ENCODE data around the gene ANKUB1.

The ANKUB1 gene

DNA sequence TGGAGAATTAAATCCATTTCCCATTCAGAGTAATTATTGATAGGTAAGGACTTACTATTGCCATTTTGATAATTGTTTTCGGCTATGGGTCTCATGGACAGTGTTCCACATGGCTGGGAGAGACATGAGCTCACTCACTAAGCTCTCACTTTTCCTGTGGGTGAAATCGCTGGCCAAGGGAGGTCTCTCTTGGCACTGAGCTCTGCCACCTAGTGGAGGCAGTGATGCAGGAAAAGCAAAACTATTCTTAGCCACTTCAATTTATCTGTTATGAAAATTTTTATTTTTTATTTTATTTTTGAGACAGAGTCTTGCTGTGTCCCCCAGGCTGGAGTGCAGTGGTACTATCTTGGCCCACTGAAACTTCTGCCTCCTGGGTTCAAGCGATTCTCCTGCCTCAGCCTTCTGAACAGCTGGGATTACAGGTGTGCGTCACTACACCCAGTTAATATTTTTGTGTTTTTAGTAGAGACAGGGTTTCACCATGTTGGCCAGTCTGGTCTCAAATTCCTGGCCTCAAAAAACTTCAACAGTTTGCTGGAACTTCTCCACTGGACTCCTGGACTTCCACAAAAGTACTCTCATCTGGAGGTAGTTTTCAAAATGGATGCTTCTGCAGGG is 16.0 kb upstream of the ANKUB1 start:
- peak overlapping the region; percentile 50 for H2AFZ ChIP-seq (ENCODE audit: low read depth)
- no peak overlapping the region for H3K4me3 ChIP-seq (IDR thresholded peaks at IDR 0.05; ENCODE audit: insufficient read depth, low read depth, low read length)
- H4K20me1 ChIP-seq (ENCODE audit: insufficient read depth), result no peaks in the 10 kb centered on the region
- peak overlapping the region; percentile 12 for H3K4me2 ChIP-seq
- no peak overlapping the region for H3K9ac ChIP-seq
- no peaks in the 10 kb centered on the region for H3K36me3 ChIP-seq (ENCODE audit: insufficient read depth)
- no peaks in the 10 kb centered on the region for H3K27me3 ChIP-seq (ENCODE audit: insufficient read depth, low read depth)
- no peak overlapping the region for H3K27ac ChIP-seq
- TF ChIP-seq, protein P1, sequence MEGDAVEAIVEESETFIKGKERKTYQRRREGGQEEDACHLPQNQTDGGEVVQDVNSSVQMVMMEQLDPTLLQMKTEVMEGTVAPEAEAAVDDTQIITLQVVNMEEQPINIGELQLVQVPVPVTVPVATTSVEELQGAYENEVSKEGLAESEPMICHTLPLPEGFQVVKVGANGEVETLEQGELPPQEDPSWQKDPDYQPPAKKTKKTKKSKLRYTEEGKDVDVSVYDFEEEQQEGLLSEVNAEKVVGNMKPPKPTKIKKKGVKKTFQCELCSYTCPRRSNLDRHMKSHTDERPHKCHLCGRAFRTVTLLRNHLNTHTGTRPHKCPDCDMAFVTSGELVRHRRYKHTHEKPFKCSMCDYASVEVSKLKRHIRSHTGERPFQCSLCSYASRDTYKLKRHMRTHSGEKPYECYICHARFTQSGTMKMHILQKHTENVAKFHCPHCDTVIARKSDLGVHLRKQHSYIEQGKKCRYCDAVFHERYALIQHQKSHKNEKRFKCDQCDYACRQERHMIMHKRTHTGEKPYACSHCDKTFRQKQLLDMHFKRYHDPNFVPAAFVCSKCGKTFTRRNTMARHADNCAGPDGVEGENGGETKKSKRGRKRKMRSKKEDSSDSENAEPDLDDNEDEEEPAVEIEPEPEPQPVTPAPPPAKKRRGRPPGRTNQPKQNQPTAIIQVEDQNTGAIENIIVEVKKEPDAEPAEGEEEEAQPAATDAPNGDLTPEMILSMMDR (conservative IDR thresholded peaks at IDR 0.05; ENCODE audit: low read depth, low read length), result peak; percentile 94
- H3K79me2 ChIP-seq (ENCODE audit: insufficient read depth, low read depth), result peaks cover 2% of the 10 kb centered on the region; the same call in 1 of the 2 replicates
- H3K4me1 ChIP-seq (ENCODE audit: low read depth, poor library complexity, severe bottlenecking), result peaks cover 40% of the 10 kb centered on the region

DNA sequence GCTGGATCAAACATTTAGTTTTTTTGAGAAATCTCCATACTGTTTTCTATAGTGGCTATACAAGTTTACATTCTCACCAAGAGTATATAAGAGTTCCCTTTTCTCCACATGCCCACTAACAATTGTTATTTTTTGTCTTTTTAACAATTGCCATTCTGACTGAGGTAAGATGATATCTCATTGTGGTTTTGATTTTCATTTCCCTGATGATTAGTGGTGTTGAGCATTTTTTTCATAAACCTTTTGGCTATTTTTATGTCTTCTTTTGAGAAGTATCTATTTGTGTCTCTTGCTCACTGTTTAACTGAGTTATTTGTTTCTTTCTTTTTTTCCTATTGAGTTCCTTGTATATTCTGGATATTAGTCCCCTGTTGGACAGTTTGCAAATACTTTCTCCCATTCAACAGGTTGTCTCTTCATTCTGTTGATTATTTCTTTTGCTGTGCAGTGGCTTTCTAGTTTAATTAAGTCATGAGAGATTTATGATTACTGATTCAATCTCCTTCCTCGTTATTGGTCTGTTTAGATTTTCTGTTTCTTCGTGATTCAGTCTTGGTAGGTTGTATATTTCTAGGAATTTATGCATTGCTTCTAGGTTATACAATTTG is 13.9 kb upstream of the ANKUB1 start:
- H3K4me2 ChIP-seq, result peak overlapping the region; percentile 18; the same call in 1 of the 2 replicates
- H2AFZ ChIP-seq (ENCODE audit: low read depth), result no peak overlapping the region
- H4K20me1 ChIP-seq (ENCODE audit: insufficient read depth), result no peaks in the 10 kb centered on the region

DNA sequence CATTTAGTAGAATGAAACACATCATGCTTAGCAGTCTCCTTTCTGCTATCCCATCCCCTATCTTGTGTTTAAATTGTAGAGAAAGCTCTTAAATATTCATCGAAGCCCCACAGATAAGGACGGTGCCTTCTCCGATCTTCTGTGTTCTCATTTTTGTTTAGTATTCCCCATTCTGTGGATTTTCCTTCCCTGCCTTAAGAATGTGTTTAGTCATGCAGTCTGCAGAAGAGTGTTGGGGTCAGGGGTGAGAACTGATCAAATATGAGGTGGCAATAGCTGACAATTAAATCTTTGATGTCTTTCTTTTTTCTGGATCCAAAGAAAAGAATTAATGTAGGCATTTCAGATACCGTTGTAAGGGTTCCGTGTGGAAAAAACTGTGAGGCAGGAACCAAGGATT is 9.3 kb upstream of the ANKUB1 start:
- Histone ChIP-seq H3K36me3 (ENCODE audit: insufficient read depth) (no peaks in the 10 kb centered on the region), H3K4me3 (IDR thresholded peaks at IDR 0.05; ENCODE audit: insufficient read depth, low read depth, low read length) (no peak overlapping the region), H3K9ac (no peak overlapping the region), H3K27ac (no peak overlapping the region), H4K20me1 (ENCODE audit: insufficient read depth) (no peaks in the 10 kb centered on the region), H3K27me3 (ENCODE audit: insufficient read depth, low read depth) (no peaks in the 10 kb centered on the region), H3K4me1 (ENCODE audit: low read depth, poor library complexity, severe bottlenecking) (peaks cover 10% of the 10 kb centered on the region), H2AFZ (ENCODE audit: low read depth) (no peak overlapping the region), H3K79me2 (ENCODE audit: insufficient read depth, low read depth) (no peaks in the 10 kb centered on the region), H3K4me2 (no peak overlapping the region)
- TF ChIP-seq, protein P1 (conservative IDR thresholded peaks at IDR 0.05; ENCODE audit: low read depth, low read length), result no peak

More for the DNA sequence above, 13.9 kb upstream of the ANKUB1 start:
- Histone ChIP-seq H3K9ac (no peak overlapping the region), H3K27ac (no peak overlapping the region), H3K79me2 (ENCODE audit: insufficient read depth, low read depth) (no peaks in the 10 kb centered on the region), H3K4me3 (IDR thresholded peaks at IDR 0.05; ENCODE audit: insufficient read depth, low read depth, low read length) (no peak overlapping the region), H3K36me3 (ENCODE audit: insufficient read depth) (no peaks in the 10 kb centered on the region), H3K4me1 (ENCODE audit: low read depth, poor library complexity, severe bottlenecking) (peaks cover 28% of the 10 kb centered on the region), H3K27me3 (ENCODE audit: insufficient read depth, low read depth) (no peaks in the 10 kb centered on the region)
- TF ChIP-seq, protein P1 (conservative IDR thresholded peaks at IDR 0.05; ENCODE audit: low read depth, low read length), result no peak

DNA sequence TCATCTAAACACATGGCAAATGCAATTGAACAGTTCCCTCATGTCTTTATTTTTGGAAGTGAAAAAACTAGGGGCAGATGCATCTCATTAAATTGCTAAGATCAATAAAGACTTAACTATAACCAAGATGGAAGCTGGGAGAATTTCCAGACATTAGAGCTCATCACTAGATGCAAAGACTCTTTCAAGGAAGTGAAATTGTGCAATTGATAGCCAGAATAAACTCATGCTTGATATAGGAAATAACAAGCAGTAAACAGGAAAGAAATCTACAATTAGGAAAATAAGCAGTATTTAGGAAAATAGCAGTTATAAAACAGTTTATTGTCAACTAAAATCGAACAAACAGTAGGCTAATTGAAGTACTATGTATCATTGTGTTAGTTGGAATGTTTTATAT is 8.8 kb upstream of the ANKUB1 start:
- Histone ChIP-seq H3K9ac (no peak overlapping the region), H4K20me1 (ENCODE audit: insufficient read depth) (no peaks in the 10 kb centered on the region), H3K36me3 (ENCODE audit: insufficient read depth) (no peaks in the 10 kb centered on the region), H3K27me3 (ENCODE audit: insufficient read depth, low read depth) (no peaks in the 10 kb centered on the region), H3K27ac (no peak overlapping the region), H3K79me2 (ENCODE audit: insufficient read depth, low read depth) (no peaks in the 10 kb centered on the region), H3K4me2 (no peak overlapping the region), H3K4me3 (IDR thresholded peaks at IDR 0.05; ENCODE audit: insufficient read depth, low read depth, low read length) (no peak overlapping the region), H2AFZ (ENCODE audit: low read depth) (no peak overlapping the region), H3K4me1 (ENCODE audit: low read depth, poor library complexity, severe bottlenecking) (peaks cover 5% of the 10 kb centered on the region)
- TF ChIP-seq, protein P1 (conservative IDR thresholded peaks at IDR 0.05; ENCODE audit: low read depth, low read length), result no peak

Data from KMS-11 (cell line).